ENCODE results near the gene PCDHGC4. TPM values are rescaled to one million over a fixed set of nuclear protein-coding genes. Genes with fewer than 3 reads are reported as not detected.
A peak's percentile ranks its signal among the peaks of the same experiment; 100 is the strongest.

The PCDHGC4 gene
- total and polyA plus RNA-seq, 2 of the 8 experiments (the other 6 are each of a cell fraction or from before 2014, with no cell fraction given) = 2.1 to 2.4 TPM

- FAIRE-seq (no peak), DNase-seq (ENCODE audit: low read depth in 1 of 2, low spot score in 2 of 2) (no peak)
- H3K9me3 ChIP-seq (ENCODE audit: insufficient read depth in 2 of 2, low read depth in 1 of 2, low read length in 1 of 2) = no peaks in the 10 kb centered on the region
- no peak within 1 kb of the TSS for H2AFZ ChIP-seq (ENCODE audit: low read length)
- H4K20me1 ChIP-seq (replicated peaks in 1 of 2; ENCODE audit: control insufficient read depth in 1 of 2, insufficient read depth in 2 of 2, low read length in 2 of 2) = peaks cover 13 to 23% of the 10 kb centered on the region in 2 experiments
- no peak within 1 kb of the TSS for H3K56ac ChIP-seq (replicated peaks; ENCODE audit: insufficient read length, low read depth, low read length)
- H2AK5ac ChIP-seq (ENCODE audit: low read depth, low read length) = no peak within 1 kb of the TSS; the same call in 1 of the 2 replicates
- H3K14ac ChIP-seq (ENCODE audit: insufficient read length) = no peak within 1 kb of the TSS
- H3K4ac ChIP-seq (replicated peaks; ENCODE audit: insufficient read length, low read depth, low read length) = no peak within 1 kb of the TSS
- peaks cover 0 to 26% (median 17%) of the 10 kb centered on the region in 4 experiments; a peak in 6 of 7 replicates for H3K4me1 ChIP-seq (replicated peaks in 1 of 4; ENCODE audit: control insufficient read depth in 3 of 4, insufficient read depth in 4 of 4, low read length in 3 of 4)
- ChIA-PET CTCF (ENCODE audit: partially characterized antibody) (interaction anchor here (0.5 to 50.9 kb wide), 16 partner anchors 8 to 694 kb away, joined by 3 to 1236 read pairs (median 4); partner anchors contain the start of genes PCDHA2, PCDHAC1, PCDHB15 and PCDHGA10), POLR2A (ENCODE audit: partially characterized antibody) (interaction anchor here (0.8 to 1.6 kb wide), 5 partner anchors 13 to 171 kb away, joined by 3 to 4 read pairs (median 4); no protein-coding TSS in a partner anchor)
- H3K9ac ChIP-seq (replicated peaks in 1 of 4; ENCODE audit: extremely low read depth in 1 of 4, low read depth in 3 of 4, low read length in 3 of 4) = no peak within 1 kb of the TSS
- H3K4me3 ChIP-seq (ENCODE audit: extremely low read depth in 1 of 4, insufficient read depth in 2 of 4, low read depth in 3 of 4, low read length in 4 of 4) = no peak within 1 kb of the TSS
- no peak within 1 kb of the TSS for H3K18ac ChIP-seq (ENCODE audit: extremely low read depth, low read length)
- H3K4me2 ChIP-seq (ENCODE audit: insufficient read depth in 1 of 2, low read depth in 2 of 2, low read length in 2 of 2) = no peak within 1 kb of the TSS
- no peak within 1 kb of the TSS for H3K27ac ChIP-seq (ENCODE audit: low read depth, low read length)
- H3K27me3 ChIP-seq (replicated peaks in 1 of 4; ENCODE audit: control insufficient read depth in 3 of 4, extremely low read depth in 1 of 4, insufficient read depth in 3 of 4, low read length in 3 of 4) = peaks cover 20 to 56% (median 51%) of the 10 kb centered on the region in 4 experiments
- no peak within 1 kb of the TSS for H2BK120ac ChIP-seq (replicated peaks; ENCODE audit: low read depth, low read length)
- no peaks in the 10 kb centered on the region; the same call in none of the 2 replicates for H3K79me1 ChIP-seq (ENCODE audit: low read depth, low read length)
- no peak within 1 kb of the TSS for H2BK12ac ChIP-seq (ENCODE audit: low read depth, low read length)
- H3K36me3 ChIP-seq (ENCODE audit: control insufficient read depth in 2 of 4, insufficient read depth in 4 of 4, low read length in 3 of 4) = no peaks in the 10 kb centered on the region
- H2BK20ac ChIP-seq (ENCODE audit: low read length) = no peak within 1 kb of the TSS
- peaks cover 24% of the 10 kb centered on the region for H3K23me2 ChIP-seq (ENCODE audit: low read depth, low read length)
- H4K91ac ChIP-seq (replicated peaks; ENCODE audit: insufficient read length, low read length) = no peak within 1 kb of the TSS
- H4K8ac ChIP-seq (ENCODE audit: extremely low read depth, insufficient read depth, low read length) = no peak within 1 kb of the TSS
- H2BK15ac ChIP-seq (ENCODE audit: low read length) = 0 out of 2 replicates have a peak within 1 kb of the TSS, but pooled peaks have one; percentile 40
- no peak within 1 kb of the TSS for H4K5ac ChIP-seq (ENCODE audit: insufficient read length, low read depth, low read length)
- H3K79me2 ChIP-seq (ENCODE audit: control insufficient read depth in 1 of 2, insufficient read depth in 2 of 2, low read length in 2 of 2) = peaks cover 0 to 3% of the 10 kb centered on the region in 2 experiments; a peak in 1 of 4 replicates
- WGBS, 2 experiments (ENCODE audit: extremely low coverage in 1 of 2, insufficient coverage in 1 of 2, insufficient read length in 1 of 2, insufficient replicate concordance in 2 of 2, low coverage in 1 of 2, low lambda C conversion rate in 2 of 2, missing lambda C conversion rate in 1 of 2) = 79% methylated on average over 14 of the region's 14 CpGs; no CpG with 5 or more reads in 1 of the 2 experiments
- H3K23ac ChIP-seq (ENCODE audit: insufficient read length) = no peak within 1 kb of the TSS
- H2BK5ac ChIP-seq (ENCODE audit: low read depth, low read length) = no peak within 1 kb of the TSS
- no peak for TF ChIP-seq TEAD4 (IDR thresholded peaks at IDR 0.05; ENCODE audit: low read depth, low read length)
- no peak for TF ChIP-seq KDM4A (IDR thresholded peaks at IDR 0.05; ENCODE audit: low read depth, low read length, severe bottlenecking)
- no peak for TF ChIP-seq SIX5 (IDR thresholded peaks at IDR 0.05; ENCODE audit: low read depth, low read length)
- TF ChIP-seq BCL11A (IDR thresholded peaks at IDR 0.05; ENCODE audit: low read depth in 2 of 2, low read length in 2 of 2) = no peak
- TF ChIP-seq ASH2L (IDR thresholded peaks at IDR 0.05; ENCODE audit: low read length) = no peak
- no peak for TF ChIP-seq YY1 (IDR thresholded peaks at IDR 0.05; ENCODE audit: low read depth, low read length)
- no peak for TF ChIP-seq TCF12 (IDR thresholded peaks at IDR 0.05; ENCODE audit: low read depth, low read length)
- TF ChIP-seq CTCF (IDR thresholded peaks at IDR 0.05; ENCODE audit: control extremely low read depth in 1 of 3, insufficient read depth in 1 of 3, low read depth in 1 of 3, low read length in 3 of 3) = no peak
- TF ChIP-seq EGR1 (IDR thresholded peaks at IDR 0.05; ENCODE audit: borderline replicate concordance, low read depth, low read length) = no peak
These were observed 4.0 kb downstream of the PCDHGC4 start, which contains the start of gene PCDHGC5 for GRCh38 chr5:141488591-141489561. Gene PCDHGC5, plus strand, starts transcription at chr5:141489081. Its CDS starts 160 bp downstream, at chr5:141489241.
